Motor neuron (in vitro differentiated cells): ENCODE results near the gene TRPV3. TPM values are rescaled to one million over a fixed set of nuclear protein-coding genes. Genes with fewer than 3 reads are reported as not detected.

ENCODE experiments used
- ATAC-seq, 8 experiments: fragments of 200-7000 bp; cut with Tn5 transposase; replicated peaks in 6 of 8; 2 replicates each; pipeline ENCODE4 v1.8.0; 2021; ENCODE audit warnings: mild to moderate bottlenecking in 8 of 8, moderate library complexity in 8 of 8
- H3K27ac ChIP-seq, 2 donors: fragments of 250-450 bp; sonication (Bioruptor Pico); 2 replicates each; pipeline ENCODE4 v1.9.0; 2021; ENCODE audit warnings: antibody characterized with exemption in 2 of 2, mild to moderate bottlenecking in 2 of 2, moderate library complexity in 1 of 2
- H3K4me1 ChIP-seq, 2 donors: fragments of 250-450 bp; sonication (Bioruptor Pico); replicated peaks in 1 of 2; 2 replicates each; pipeline ENCODE4 v1.6.1; 2021; ENCODE audit warnings: antibody characterized with exemption in 2 of 2, mild to moderate bottlenecking in 2 of 2, moderate library complexity in 1 of 2
- H3K4me3 ChIP-seq, 5 donors: fragments of 250-450 bp; sonication (Bioruptor Pico); 2 replicates each; pipeline ENCODE4 v1.9.0; 2021; ENCODE audit warnings: antibody characterized with exemption in 5 of 5, mild to moderate bottlenecking in 5 of 5, moderate library complexity in 4 of 5
- WGBS, 10 experiments: fragments of 450-650 bp; shearing (Covaris generic); methylation state at CpG; one replicate each; pipeline ENCODE4 v1.0.0; 2022; 5-methylcytosine and 5-hydroxymethylcytosine counted together
- in situ Hi-C, 9 experiments: fragments of 400-800 bp; cut with MboI; loops; one replicate each; pipeline ENCODE4 v1.15.0; 2021; ENCODE audit warnings: low sequenced_read_pairs in 9 of 9, low pct_unique_long_range_greater_than_20kb in 2 of 9; ENCODE audit not compliant: unreplicated experiment in 9 of 9
- total RNA-seq, 8 experiments: library from RNA; unstranded; fragments of 300-600 nt; gene quantifications; 2 replicates each; pipeline versions ENCODE4 v1.2.3 to v1.2.4, GENCODE V29; 2022

Gene TRPV3
- total RNA-seq, 8 experiments from 2014 or later, result 0.11 to 3.2 (median 1.2) TPM

DNA sequence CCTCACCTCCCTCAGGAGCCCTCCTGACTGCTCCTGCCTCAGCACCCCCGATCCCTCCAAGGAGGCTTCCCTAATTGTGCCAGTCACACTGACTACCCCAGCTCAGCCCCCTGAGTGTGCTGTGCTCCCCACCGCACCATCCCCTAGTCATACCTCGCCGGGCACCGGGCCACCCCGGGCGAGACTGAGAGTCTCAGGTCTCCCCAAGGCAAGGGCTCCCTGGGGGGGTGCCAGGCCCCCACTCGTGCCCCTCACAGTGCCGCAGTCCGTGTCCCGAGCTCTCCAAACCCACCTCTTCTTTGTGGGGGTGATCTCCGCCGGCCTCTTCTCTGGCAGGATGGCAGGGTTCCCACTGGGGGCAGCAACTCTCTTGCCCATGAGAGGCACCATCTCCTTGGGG, 3.2 kb downstream of the TRPV3 start:
- in situ Hi-C loops, result loop anchor here in 2 of 9 experiments (25.0 kb wide), 2 partner anchors 92 to 108 kb away; partner anchors contain the start of genes EMC6 (in 1 of the 2), SPATA22 (in 1 of the 2) and TAX1BP3 (in 1 of the 2)
- Histone ChIP-seq H3K27ac (no peak overlapping the region), H3K4me1 (peaks cover 0 to 5% of the 10 kb centered on the region in 2 donors), H3K4me3 (no peak overlapping the region)
- no CpG with 5 or more reads among the region's 13 CpGs for WGBS, 10 experiments
- ATAC-seq, result no peak

- no peak overlapping the region for H3K27ac ChIP-seq
- no peak for ATAC-seq
- no peak overlapping the region for H3K4me3 ChIP-seq
- WGBS, 10 experiments, result 38 to 90% (median 73%) methylated on average over 1 to 7 of the region's 21 CpGs; no CpG with 5 or more reads in 3 of the 10 experiments
- H3K4me1 ChIP-seq, result peaks cover 0 to 5% of the 10 kb centered on the region in 2 donors
- in situ Hi-C loops, result loop anchor here in 2 of 9 experiments (25.0 kb wide), 2 partner anchors 91 to 109 kb away; partner anchors contain the start of genes EMC6 (in 1 of the 2), SPATA22 (in 1 of the 2) and TAX1BP3 (in 1 of the 2)
Observed at GRCh38 chr17:3553419-3554401, 3.9 kb downstream of the TRPV3 start.

DNA sequence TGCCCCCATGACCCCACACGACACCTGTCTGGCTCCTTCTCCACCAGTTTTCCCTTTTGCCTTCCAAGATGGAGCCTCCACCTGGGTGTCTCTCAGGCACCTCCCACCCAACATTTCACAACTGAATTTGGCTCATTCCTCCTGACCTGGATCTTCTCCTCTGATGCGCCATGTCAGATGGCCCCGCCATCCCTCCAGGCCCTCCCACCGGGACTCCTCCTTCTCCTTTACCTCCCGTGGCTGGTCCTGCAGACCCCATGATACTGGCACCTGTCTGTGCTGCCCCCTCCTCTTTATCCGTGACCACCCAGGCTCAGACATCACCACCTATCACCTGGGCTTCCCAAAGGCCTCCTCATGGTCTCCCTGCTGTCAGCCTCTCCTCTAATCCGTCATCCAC, 4.7 kb downstream of the TRPV3 start:
- no peak for ATAC-seq
- Histone ChIP-seq H3K27ac (no peak overlapping the region), H3K4me1 (peaks cover 0 to 5% of the 10 kb centered on the region in 2 donors), H3K4me3 (no peak overlapping the region)
- 70 to 100% (median 83%) methylated on average over 1 to 6 of the region's 7 CpGs; no CpG with 5 or more reads in 5 of the 10 experiments for WGBS, 10 experiments
- in situ Hi-C loops, result loop anchor here in 2 of 9 experiments (25.0 kb wide), 2 partner anchors 91 to 109 kb away; partner anchors contain the start of genes EMC6 (in 1 of the 2), SPATA22 (in 1 of the 2) and TAX1BP3 (in 1 of the 2)

DNA sequence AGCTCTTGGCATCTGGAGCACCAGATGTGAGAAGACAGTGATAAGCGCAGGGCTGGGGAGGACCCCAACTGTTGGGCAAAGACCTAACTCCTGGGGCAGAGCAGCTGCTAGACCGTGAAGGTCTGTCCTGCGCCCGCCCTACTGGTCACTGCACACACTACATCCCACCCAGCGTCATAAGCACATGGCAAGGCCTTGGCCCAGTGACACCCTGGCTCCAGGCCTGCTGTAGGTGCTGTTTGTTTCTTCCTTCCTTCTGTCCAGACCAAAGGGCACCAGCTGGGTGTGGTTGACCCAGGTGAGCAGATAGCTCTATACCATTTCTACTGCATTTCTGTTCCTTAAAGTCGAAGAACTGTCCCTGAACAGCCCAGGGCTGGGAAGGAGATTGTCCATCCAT, 6.4 kb downstream of the TRPV3 start:
- 60 to 100% (median 92%) methylated on average over 1 to 3 of the region's 6 CpGs; no CpG with 5 or more reads in 6 of the 10 experiments for WGBS, 10 experiments
- in situ Hi-C loops, result loop anchor here in 2 of 9 experiments (25.0 kb wide), 2 partner anchors 89 to 111 kb away; partner anchors contain the start of genes EMC6 (in 1 of the 2), SPATA22 (in 1 of the 2) and TAX1BP3 (in 1 of the 2)
- Histone ChIP-seq H3K27ac (no peak overlapping the region), H3K4me3 (no peak overlapping the region), H3K4me1 (no peaks in the 10 kb centered on the region)
- peak in 1 of 8 experiments; percentile 50 for ATAC-seq

GRCh38 chr17:3549610-3550162, 7.9 kb downstream of the TRPV3 start:
- in situ Hi-C loops, result loop anchor here in 2 of 9 experiments (25.0 kb wide), 2 partner anchors 87 to 113 kb away; partner anchors contain the start of genes EMC6 (in 1 of the 2), SPATA22 (in 1 of the 2) and TAX1BP3 (in 1 of the 2)
- no peak for ATAC-seq
- Histone ChIP-seq H3K4me3 (no peak overlapping the region), H3K27ac (no peak overlapping the region), H3K4me1 (no peaks in the 10 kb centered on the region)
- WGBS, 10 experiments, result 72 to 92% (median 88%) methylated on average over 1 to 2 of the region's 2 CpGs

DNA sequence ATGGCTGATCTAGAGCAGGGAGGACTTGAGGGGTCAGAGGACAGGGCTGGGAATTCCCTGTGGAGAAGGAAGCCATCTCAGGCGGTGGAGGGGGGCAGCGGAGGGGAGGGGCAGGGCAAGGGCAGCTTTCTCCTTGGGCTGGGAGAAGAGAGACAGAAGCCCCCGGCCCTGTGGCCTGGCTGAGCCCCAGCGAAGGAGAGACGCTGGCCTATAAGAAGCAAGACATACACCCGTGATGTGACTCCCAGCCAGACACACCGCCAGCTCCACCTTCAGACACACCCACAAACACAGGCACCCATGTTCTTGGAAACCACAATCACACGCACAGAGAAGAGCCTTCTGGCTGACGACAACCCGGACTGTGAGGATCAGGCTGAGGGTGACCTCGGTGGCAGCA, 10.0 kb downstream of the TRPV3 start:
- ATAC-seq, result no peak
- Histone ChIP-seq H3K4me1 (no peaks in the 10 kb centered on the region), H3K27ac (no peak overlapping the region), H3K4me3 (no peak overlapping the region)
- in situ Hi-C loops, result no loop called here
- 66 to 80% (median 67%) methylated on average over 1 to 3 of the region's 11 CpGs; no CpG with 5 or more reads in 7 of the 10 experiments for WGBS, 10 experiments

DNA sequence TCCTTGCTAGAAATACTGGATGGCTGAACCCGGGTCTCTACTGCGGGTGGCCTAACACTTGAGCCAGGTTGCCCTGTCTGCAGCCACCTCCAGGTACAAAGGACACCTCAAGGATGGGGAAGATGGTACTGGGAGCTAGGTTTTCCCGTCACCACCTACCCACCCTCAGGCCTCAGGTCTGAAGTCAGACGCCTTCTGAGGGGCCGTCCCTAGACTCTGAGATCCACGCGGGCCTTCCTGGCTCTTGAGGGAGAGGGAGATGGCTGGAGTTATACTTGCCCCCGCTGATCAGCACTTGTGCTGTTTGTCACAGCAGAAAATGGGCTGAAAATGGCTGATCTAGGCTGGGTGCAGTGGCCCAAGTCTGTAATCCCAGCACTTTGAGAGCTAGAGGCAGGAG, 10.6 kb downstream of the TRPV3 start:
- no peak overlapping the region for H3K4me3 ChIP-seq
- ATAC-seq, result no peak
- in situ Hi-C loops, result no loop called here
- no peaks in the 10 kb centered on the region for H3K4me1 ChIP-seq
- H3K27ac ChIP-seq, result no peak overlapping the region
- 80 to 95% (median 86%) methylated on average over 1 to 4 of the region's 8 CpGs; no CpG with 5 or more reads in 6 of the 10 experiments for WGBS, 10 experiments

- Histone ChIP-seq H3K4me1 (no peaks in the 10 kb centered on the region), H3K4me3 (no peak overlapping the region), H3K27ac (no peak overlapping the region)
- WGBS, 10 experiments, result 79 to 100% (median 100%) methylated on average over 1 to 3 of the region's 5 CpGs; no CpG with 5 or more reads in 5 of the 10 experiments
- in situ Hi-C loops, result no loop called here
- no peak for ATAC-seq
Observed at GRCh38 chr17:3546521-3546920, 11.1 kb downstream of the TRPV3 start.

DNA sequence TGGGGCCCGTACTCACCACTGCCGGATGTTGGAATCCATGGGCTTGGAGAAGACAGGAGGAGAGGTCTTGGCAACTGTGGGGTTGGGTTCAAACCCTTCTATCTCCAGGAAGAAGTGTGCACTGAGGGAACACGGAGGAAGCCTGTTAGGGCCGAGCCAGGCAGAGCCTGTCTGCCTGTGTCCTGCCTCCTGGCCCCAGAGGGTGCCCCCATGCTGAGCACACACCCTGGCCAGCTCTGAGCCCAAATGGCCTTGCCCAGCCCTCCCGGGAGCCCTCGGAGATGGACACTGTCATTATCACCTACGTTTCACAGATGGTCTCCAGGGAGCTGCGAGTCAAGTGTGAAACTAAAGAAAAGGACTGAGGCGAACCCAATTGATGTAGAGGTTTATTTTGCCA, 12.5 kb downstream of the TRPV3 start:
- 13 to 100% (median 40%) methylated on average over 1 to 4 of the region's 9 CpGs; no CpG with 5 or more reads in 3 of the 10 experiments for WGBS, 10 experiments
- in situ Hi-C loops, result no loop called here
- ATAC-seq, result peak in 1 of 8 experiments; percentile 31
- Histone ChIP-seq H3K4me1 (no peaks in the 10 kb centered on the region), H3K4me3 (no peak overlapping the region), H3K27ac (no peak overlapping the region)

DNA sequence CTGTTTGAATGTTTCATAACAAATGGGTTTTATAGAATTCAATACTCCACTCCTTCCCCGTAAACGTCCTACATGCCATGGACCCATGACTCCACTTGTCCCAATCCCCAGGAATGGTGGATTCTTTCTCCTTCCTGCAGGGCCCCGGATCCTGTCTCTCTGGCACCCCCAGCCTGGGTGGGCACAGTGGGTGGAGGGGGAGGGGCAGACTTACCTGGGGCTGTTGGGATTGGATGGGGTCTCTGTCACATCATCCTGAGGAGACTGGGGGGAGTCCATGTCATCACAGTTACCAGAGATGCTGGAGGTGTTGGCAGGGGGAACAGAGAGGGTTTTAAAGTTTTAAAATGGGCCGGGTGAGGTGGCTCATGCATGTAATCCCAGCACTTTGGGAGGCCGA, 13.2 kb downstream of the TRPV3 start:
- Histone ChIP-seq H3K4me3 (no peak overlapping the region), H3K27ac (no peak overlapping the region), H3K4me1 (no peaks in the 10 kb centered on the region)
- no peak for ATAC-seq
- in situ Hi-C loops, result no loop called here
- WGBS, 10 experiments, result 56 to 100% (median 90%) methylated on average over 1 to 5 of the region's 5 CpGs; no CpG with 5 or more reads in 3 of the 10 experiments

DNA sequence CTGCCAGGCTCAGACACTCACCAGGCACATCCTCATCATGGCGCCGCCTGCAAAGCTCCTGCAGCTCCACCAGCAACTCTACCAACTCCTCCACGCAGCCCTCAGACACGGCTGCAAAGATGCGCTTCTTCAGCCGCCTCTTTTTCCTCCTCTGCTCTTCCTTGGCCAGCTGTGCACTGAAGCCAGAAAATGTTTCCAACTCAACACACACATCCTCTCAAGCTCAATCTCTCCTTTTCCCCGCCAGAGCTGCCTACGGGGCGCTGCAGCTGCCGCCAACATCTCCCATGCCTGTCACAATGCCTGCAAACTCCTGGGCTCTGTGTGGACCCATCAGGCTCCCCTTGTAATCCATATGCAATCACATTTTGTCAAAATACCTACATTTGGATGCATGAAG, 14.2 kb downstream of the TRPV3 start:
- ATAC-seq, result no peak
- Histone ChIP-seq H3K27ac (no peak overlapping the region), H3K4me3 (no peak overlapping the region), H3K4me1 (no peaks in the 10 kb centered on the region)
- in situ Hi-C loops, result no loop called here
- 64 to 92% (median 80%) methylated on average over 2 to 9 of the region's 10 CpGs; no CpG with 5 or more reads in 4 of the 10 experiments for WGBS, 10 experiments

DNA sequence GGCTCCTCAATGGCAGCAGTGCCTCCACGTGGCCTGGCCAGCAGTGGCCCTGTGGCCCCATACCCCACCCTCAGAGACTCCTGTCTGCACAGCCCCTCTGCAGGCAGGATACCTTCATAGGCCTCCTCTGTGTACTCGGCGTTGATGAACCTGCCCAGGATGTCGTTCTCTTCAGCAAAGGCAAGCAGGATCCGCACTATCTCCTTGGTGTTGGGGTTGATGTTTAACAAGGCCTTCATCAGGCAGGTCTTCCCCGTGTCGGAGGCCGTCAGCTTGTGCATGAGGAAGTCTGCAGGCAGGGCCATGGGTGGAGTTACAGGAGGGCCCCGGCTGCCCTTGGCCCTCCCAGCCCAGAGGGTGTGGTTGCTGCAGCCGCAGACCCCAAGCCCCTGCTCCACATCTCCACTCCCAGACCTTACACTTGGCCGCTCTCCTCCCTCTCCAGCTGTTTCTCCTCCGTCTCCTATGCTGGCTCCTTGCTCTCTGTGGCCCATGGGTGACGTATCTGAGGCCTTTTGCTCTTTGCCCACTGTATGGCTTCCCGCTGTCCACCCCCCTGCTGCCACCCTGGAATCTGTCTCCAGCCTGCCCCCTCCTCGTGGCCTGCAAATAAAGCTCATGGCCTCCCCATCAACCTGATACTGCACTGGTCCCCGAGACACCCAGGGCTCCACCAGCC, 15.1 kb downstream of the TRPV3 start:
- 40 to 100% (median 60%) methylated on average over 1 to 8 of the region's 16 CpGs; no CpG with 5 or more reads in 3 of the 10 experiments for WGBS, 10 experiments
- in situ Hi-C loops, result no loop called here

More for the DNA sequence above, 15.1 kb downstream of the TRPV3 start:
- H3K4me3 ChIP-seq, result no peak overlapping the region
- H3K4me1 ChIP-seq, result no peaks in the 10 kb centered on the region
- no peak for ATAC-seq
- no peak overlapping the region for H3K27ac ChIP-seq
